22Rv1 (cell line): ENCODE data around the gene RNF187.

Experiments
- H3K27ac ChIP-seq: fragments of 450-650 bp; 2 replicates; pipeline ENCODE4 v1.5.1; 2017
- CTCF ChIP-seq: fragments of 450-650 bp; IDR thresholded peaks from 2 replicates; pipeline ENCODE4 v1.5.1; 2017; ENCODE audit warnings: mild to moderate bottlenecking
- ZFX ChIP-seq: fragments of 450-650 bp; IDR thresholded peaks from 2 replicates; pipeline ENCODE4 v1.6.1; 2017; ENCODE audit warnings: antibody characterized with exemption, borderline replicate concordance

RNF187 gene

GRCh38 chr1:228540161-228540917, 53.2 kb downstream of the RNF187 start:
- TF ChIP-seq ZFX (no peak), CTCF (no peak)
- no peak overlapping the region for H3K27ac ChIP-seq

GRCh38 chr1:228541725-228542124, 54.5 kb downstream of the RNF187 start:
- TF ChIP-seq CTCF (no peak), ZFX (no peak)
- H3K27ac ChIP-seq = no peak overlapping the region

GRCh38 chr1:228542376-228542775, 55.2 kb downstream of the RNF187 start:
- H3K27ac ChIP-seq = no peak overlapping the region
- TF ChIP-seq CTCF (no peak), ZFX (no peak)

GRCh38 chr1:228542981-228543380, 55.8 kb downstream of the RNF187 start:
- no peak overlapping the region for H3K27ac ChIP-seq
- no peak for TF ChIP-seq ZFX
- no peak for TF ChIP-seq CTCF

- TF ChIP-seq CTCF (no peak), ZFX (no peak)
- H3K27ac ChIP-seq = no peak overlapping the region
Measured at GRCh38 chr1:228543396-228543795, 56.2 kb downstream of the RNF187 start.

- TF ChIP-seq CTCF (no peak), ZFX (no peak)
- H3K27ac ChIP-seq = no peak overlapping the region
Measured at GRCh38 chr1:228544021-228544850, 57.1 kb downstream of the RNF187 start.

- no peak overlapping the region for H3K27ac ChIP-seq
- TF ChIP-seq ZFX (no peak), CTCF (no peak)
Measured at GRCh38 chr1:228544921-228545591, 57.9 kb downstream of the RNF187 start.
